Stimulated activated CD4-positive, alpha-beta T cell treated with anti-CD3 and anti-CD28 coated beads, Interleukin-4, amount 100 ng/mL, for 4 hours (primary cell): Measurements from ENCODE around the gene FKRP.
A peak's percentile ranks its signal among the peaks of the same experiment; 100 is the strongest.
"Not testable (repeated sequence)": the region's sequence is repeated elsewhere in the genome, so short reads cannot be mapped to it uniquely, and the experiment has no call there.

ENCODE experiments used
- DNase-seq, 2 experiments: peaks; one replicate each; pipeline ENCODE4 v3.0.0-alpha.2; 2020

Gene FKRP

DNA sequence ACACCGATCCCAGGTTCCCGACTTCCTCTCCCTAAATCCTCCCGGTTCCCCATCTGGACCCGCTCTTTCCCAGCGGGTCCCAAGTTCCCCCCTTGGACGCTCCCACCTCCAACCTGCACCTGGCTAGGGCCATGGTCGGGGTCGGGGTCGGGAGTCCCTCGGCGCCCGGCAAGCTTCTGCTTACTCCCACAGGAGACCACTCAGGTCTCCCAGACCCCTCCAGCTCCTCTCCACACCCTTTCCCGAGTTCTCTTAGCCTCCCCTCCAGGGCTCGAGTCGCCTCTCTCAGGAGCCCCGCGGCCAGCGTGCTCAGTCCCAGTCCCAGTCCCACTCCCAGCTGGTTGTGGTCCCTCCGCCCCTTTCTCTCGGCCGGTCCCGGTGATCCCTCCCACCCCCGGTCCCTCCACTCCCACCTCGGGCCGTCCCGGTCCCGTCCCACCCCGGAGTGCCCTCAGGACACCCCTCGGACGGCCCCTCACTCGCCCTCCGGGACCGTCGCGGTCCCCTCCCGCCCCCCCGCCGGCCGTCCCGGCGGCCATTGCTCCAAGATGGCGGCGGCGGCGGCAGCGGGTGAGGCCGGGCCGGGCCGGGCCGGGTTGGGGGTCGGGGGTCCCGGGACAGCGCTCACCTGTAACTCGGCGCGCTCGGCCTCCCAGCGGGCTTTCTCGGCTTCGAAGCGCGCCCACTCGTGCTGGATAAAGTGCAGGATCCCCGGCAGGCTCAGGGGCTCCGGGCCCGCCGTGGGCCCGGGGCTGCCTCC, at the start of gene FKRP:
Gene FKRP (plus strand): TSS at position 537 of the 760 bp plus-strand sequence. CDS start 9,394 bp downstream, outside the sequence.
- peak; percentile 16 to 51 for DNase-seq

- DNase-seq: no peak
Observed at GRCh38 chr19:46696866-46697203, 49.0 kb upstream of the FKRP start.

DNA sequence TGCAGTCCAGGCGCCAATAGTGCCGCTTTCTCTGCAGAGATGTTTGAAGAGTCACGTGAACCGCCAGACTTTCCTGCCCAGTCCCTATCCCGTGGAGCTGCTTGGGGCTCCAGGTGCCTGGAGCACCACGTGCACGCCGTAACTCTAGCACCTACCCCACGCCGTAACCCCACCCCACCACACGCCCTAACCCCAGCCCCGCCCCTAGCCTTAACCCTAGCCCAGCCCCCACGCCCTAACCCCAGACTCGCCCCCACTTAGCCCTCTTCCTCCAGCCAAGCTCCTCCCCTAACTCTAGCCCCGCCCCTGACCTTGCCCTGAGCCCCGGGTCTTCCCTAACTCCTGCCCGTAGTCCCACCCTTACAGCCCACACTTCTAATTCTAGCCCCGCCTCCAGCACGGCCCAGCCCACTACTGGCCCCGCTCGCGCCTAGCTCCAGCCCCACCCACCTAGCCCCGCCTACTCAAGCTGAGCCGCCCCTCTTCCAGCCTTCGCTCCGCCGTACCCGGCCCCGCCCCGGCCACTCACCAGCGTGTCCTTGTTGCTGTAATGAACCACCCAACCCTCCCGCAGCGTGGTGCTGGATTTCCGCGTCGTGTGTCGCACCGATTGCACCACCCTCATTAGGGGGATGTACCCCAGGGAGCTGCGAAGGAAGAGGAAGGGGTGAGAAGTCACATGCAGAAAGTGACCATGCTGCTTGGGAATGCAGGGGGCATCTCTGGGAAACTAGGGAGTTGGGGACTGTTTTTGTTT, 48.5 kb upstream of the FKRP start:
- no peak for DNase-seq

DNA sequence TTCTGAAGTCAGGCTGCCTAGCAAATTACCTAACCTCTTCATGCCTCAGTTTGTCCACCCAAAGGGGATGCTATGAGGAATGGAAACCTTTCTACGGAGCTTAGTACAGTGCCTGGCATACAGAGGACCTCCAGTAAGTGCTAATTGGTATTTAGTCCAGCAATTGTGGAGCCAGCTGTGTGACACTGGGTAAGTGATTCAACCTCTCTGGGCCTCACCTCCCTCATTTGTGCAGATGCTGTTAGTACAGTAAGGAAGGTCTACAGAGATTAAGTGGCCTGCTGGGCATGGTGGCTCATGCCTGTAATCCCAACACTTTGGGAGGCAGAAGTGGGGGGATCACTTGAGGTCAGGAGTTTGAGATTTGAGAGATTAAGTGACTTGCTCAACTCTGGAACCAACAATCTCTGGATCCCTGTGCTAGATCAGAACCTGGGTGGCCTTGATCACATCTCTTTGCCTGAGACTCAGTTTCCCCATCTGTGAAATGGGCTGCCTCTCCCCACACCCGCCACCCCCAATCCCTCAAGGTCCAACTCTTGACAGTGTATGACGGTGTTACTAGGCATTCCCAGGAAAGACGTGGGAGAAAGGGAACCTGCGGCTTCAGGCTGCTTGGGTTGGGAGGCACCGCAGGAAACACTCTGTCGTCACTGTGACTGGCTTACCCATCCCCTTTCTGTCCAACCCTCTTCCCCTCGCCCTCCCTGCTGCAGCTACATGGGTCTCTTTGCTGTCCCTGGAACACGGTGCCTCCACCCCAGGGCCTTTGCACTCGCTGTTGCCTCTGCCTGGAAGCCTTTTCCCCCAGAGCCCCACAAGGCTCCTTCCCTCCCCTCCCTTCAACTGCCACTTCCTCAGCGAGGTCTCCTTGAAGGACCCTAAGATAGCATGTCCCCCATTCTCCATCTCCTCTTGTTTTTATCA, 47.2 kb upstream of the FKRP start:
- DNase-seq: no peak

GRCh38 chr19:46700704-46701103, 45.2 kb upstream of the FKRP start:
- DNase-seq: no peak

DNA sequence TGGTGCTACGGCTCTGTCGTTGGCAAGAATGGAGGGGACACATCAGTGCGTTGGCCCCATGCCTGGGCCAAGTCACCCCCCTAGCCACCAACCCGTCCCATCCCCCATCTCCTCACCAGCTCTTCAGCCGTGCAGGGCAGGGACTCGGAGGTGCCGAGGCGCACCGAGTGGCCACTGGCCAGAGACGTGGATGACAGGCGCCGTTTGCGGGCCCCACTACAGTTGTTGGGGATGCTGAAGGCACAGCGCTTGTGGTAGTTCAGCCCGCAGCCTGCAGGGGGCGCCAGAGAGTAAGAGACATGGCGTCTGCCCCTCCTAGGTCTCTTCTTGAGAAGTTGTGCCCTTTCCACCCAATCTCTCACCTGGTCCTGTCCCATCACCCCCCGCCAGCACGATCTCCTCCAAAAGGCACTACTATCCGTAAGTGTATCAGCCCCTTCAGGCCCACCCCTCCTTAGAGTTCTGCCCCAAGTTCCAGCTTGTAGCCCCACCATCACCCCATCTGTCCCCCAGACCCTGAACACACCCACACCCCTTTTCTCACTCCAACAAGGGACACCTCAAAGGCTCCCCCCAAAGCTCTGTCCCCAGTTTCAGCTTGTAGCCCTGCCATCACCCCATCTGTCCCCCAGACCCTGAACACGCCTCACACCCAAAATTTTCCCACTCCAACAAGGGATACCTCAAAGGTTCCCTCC, 41.3 kb upstream of the FKRP start:
- peak; percentile 75 to 92 for DNase-seq

- peak in 1 of 2 experiments; percentile 28 for DNase-seq
Observed at GRCh38 chr19:46710687-46711086, 35.2 kb upstream of the FKRP start.

DNA sequence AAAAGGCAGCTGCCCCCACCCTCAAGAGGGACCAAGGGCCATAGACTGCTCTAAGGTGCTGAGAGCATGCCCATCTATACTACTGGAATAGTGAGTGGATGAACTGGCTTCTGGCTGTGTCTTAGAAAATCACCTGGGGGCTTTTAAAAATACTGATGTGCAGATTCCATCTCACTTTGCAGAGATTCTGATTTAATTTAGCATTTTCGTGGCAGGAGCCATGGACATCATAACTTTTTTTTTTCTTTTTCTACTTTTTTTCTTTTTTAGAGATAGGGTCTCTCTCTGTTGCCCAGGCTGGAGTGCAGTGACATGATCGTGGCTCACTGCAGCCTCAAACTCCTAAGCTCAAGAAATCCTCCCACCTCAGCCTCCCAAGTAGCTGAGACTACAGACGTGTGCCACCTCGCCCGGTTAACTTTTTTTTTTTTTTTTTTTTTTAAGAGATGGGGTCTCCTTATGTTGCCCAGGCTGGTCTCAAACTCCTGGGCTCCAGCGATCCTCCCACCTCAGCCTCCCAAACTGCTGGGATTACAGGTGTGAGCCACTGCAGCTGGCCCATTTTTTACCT, 33.0 kb upstream of the FKRP start:
- DNase-seq: not testable (repeated sequence)

GRCh38 chr19:46713781-46714443, 31.9 kb upstream of the FKRP start:
- DNase-seq: peak; percentile 58 to 80

GRCh38 chr19:46714444-46715106, 31.3 kb upstream of the FKRP start:
- DNase-seq: peak; percentile 45 to 71

GRCh38 chr19:46715620-46715974, 30.3 kb upstream of the FKRP start:
- DNase-seq: no peak

GRCh38 chr19:46715975-46716671, 29.7 kb upstream of the FKRP start:
- DNase-seq: no peak

DNA sequence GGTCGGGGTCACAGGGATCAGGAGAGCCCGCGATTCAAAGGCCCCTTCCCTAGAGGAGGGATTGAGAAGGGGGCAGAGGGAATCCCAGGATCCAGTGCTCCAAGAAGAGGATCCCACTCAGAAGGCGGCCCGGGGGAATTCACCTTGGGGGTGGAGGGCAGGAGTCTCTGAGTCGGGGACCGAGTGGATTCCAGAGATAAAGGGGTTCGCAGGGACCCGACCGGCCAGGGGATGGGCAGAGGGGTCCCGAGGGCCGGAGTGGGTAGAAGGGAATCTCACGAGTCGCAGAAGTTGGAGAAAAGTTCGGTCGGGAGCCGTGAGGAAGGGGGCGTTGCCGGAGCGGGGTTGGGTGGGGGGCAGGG, 29.2 kb upstream of the FKRP start:
- no peak for DNase-seq

DNA sequence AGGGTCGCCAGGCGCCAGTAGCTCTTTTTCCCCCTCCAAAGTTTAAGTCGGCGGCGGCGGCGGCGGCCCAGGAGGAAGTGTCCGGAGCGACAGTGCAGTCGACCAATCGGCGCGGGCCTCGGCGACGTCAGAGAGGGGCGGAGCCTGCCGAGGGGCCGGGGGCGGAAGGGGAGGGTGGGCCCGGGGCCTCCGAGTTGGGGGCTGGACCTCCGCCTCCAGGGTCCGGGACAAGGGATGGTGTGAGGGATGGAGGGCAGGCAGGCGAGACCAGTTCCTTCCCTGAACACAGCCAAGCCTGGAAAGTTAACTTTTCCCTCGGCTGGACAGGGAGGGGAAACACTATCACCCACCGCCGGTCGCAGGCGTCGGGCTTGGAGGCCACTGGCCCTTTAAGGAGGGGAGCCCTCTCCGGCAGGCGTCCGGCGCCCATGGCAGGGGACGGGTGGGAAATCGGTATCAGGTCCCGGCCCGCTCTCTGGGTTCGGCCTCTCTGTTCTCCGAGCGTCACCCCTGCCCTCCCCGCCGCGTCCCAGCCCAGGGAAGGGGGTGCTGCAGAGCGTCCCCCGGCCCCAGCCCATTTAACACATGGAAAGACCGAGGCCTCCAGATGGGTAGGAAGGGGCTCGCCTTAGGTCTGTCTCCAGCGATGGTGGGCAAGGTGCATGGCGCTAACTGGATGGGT, 28.7 kb upstream of the FKRP start, which contains the start of gene PRKD2:
Gene PRKD2 (minus strand): TSS at position 81 of the 682 bp plus-strand sequence. CDS start 744 bp downstream, outside the sequence.
- peak; percentile 84 to 93 for DNase-seq

DNA sequence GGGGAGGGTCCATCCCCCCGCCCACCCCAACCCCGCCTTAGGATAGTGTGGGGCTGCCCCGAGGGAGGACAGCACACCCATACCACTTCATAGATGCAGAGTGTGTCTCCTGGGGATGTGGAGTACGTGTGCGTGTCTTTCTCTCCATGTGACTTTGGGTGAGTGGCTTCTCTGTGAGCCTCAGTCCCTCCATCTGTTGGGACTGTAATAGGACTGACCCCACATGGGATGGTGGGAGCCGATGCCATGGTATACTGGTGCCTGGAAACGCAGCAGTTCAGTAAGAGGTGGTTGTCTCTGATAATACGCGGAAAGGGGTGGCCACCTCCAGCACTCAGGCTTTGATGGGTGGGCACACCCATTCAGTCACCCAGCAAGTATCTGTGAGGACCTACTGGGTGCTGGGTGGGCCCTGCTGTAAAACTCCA, 28.1 kb upstream of the FKRP start:
- DNase-seq: no peak

GRCh38 chr19:46718157-46718933, 27.5 kb upstream of the FKRP start:
- peak; percentile 35 to 55 for DNase-seq

DNA sequence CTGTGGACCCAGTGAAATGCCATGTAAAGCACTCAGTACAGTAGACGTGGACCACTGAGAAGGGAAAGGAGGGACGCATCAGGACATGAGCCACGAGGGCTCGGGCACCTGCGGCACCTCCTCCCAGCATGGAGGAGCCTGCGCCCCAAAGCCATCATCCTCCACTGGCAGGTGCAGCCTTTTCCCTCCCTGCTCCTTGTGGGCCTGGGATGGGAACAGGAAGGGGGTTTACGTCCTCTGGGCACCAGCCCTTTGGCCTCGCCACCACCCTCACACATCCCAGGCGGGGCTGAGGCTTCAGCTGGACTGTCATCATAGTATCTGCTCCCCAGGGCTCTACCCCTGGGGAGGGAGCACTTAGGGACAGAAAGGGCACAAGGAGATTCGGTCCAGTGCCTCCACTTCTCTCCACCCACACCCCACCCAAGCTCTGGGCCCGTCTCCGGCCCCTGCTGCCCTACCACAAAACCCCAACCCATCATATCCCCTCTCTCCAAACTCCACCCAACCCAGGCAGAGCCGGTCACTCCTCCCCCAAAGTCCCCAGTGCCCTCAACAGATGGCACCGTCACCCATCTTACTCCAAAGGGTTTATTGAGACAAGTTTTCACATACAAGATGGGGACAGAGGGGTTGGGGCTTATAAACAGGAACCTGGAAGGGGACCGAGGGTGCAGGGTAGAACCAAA, 26.8 kb upstream of the FKRP start:
- DNase-seq: no peak
